ENCODE results near the gene PPP1R37. TPM values are rescaled to one million over a fixed set of nuclear protein-coding genes. Genes with fewer than 3 reads are reported as not detected.

PPP1R37 gene
- total and polyA plus RNA-seq, 2 of the 8 experiments (the other 6 are each of a cell fraction or from before 2014, with no cell fraction given): 14.6 to 25.7 TPM

GRCh38 chr19:45097450-45097775 is 4.4 kb downstream of the PPP1R37 start (continued):
- TF ChIP-seq KDM5A (IDR thresholded peaks at IDR 0.05; ENCODE audit: low read length) (no peak), CBX8 (IDR thresholded peaks at IDR 0.05; ENCODE audit: borderline replicate concordance, low read depth, low read length) (no peak)
